K562 (cell line): Measurements from ENCODE around the gene ACR. TPM values are rescaled to one million over a fixed set of nuclear protein-coding genes. Genes with fewer than 3 reads are reported as not detected.

Experiments
- ATAC-seq: fragments of 200-7000 bp; cut with Tn5 transposase; 3 replicates; pipeline ENCODE4 v1.9.1; 2020; ENCODE audit warnings: moderate library complexity
- BruUV-seq: library from RNA; stranded (reverse); fragments of 400-500 nt; replicated peaks from 2 replicates; lab custom pipeline; 2021; lab: Mats Ljungman, UMichigan
- CTCF ChIA-PET: fragments of 300-600 bp; formaldehyde crosslinking; extraction: SDS; loops from one replicate; lab custom pipeline; 2021; ENCODE audit warnings: low intra/inter-chr PET ratio; lab: Yijun Ruan, JAX
- POLR2A ChIA-PET: fragments of 300-600, 350-650 bp; sonication (Branson Sonifier 250); formaldehyde crosslinking; extraction: SDS; loops from one replicate; lab custom pipeline; 2021; ENCODE audit warnings: antibody characterized with exemption, inconsistent platforms; lab: Yijun Ruan, JAX
- DNase-seq, 4 experiments: peaks; one replicate each; pipeline versions ENCODE4 v3.0.0 to v3.0.0-alpha.2; 2011 to 2018; ENCODE audit warnings: low spot score in 3 of 4, mixed read lengths in 3 of 4; ENCODE audit errors: extremely low read depth in 1 of 4
- FAIRE-seq: peaks from 2 replicates; lab custom pipeline; 2011; peaks lifted over from hg19 to GRCh38; lab: Jason Lieb, UNC
- H2AFZ ChIP-seq: 2 replicates; pipeline ENCODE4 v1.6.0; 2011; ENCODE audit warnings: low read depth, low read length, control low read depth, inconsistent platforms
- H3K27ac ChIP-seq: fragments of 200-600 bp; 3 replicates; pipeline ENCODE4 v1.8.0; 2011; ENCODE audit warnings: low read depth, mild to moderate bottlenecking, control low read depth, inconsistent platforms, low read length, moderate library complexity, mixed read lengths; ENCODE audit errors: extremely low read depth
- H3K27me3 ChIP-seq, 2 experiments: fragments of 300-600 bp in 1 of 2; 2 replicates in 1 of 2; 3 replicates in 1 of 2; pipeline versions ENCODE4 v1.6.0 to v1.8.0; 2011; ENCODE audit warnings: inconsistent platforms in 2 of 2, low read length in 2 of 2, mild to moderate bottlenecking in 1 of 2, mixed read lengths in 1 of 2, moderate library complexity in 1 of 2; ENCODE audit not compliant: control insufficient read depth in 2 of 2, insufficient read depth in 2 of 2
- H3K36me3 ChIP-seq: fragments of 300-600 bp; 3 replicates; pipeline ENCODE4 v1.8.0; 2011; ENCODE audit warnings: mild to moderate bottlenecking, low read length, inconsistent platforms; ENCODE audit not compliant: control insufficient read depth, insufficient read depth
- H3K4me1 ChIP-seq, 2 experiments: fragments of 200-600 bp in 1 of 2; replicated peaks in 1 of 2; 2 replicates in 1 of 2; 3 replicates in 1 of 2; pipeline versions ENCODE4 v1.5.1 to v1.8.0; 2011; ENCODE audit warnings: inconsistent platforms in 2 of 2, low read length in 2 of 2, mild to moderate bottlenecking in 1 of 2, mixed read lengths in 1 of 2, moderate library complexity in 1 of 2; ENCODE audit not compliant: control insufficient read depth in 2 of 2, insufficient read depth in 2 of 2
- H3K4me2 ChIP-seq: 2 replicates; pipeline ENCODE4 v1.6.1; 2011; ENCODE audit warnings: low read length, control low read depth, inconsistent platforms, mixed read lengths; ENCODE audit not compliant: insufficient read depth
- H3K4me3 ChIP-seq: fragments of 200-600 bp; sonication (generic), shearing (Covaris generic); 2 replicates; pipeline ENCODE4 v1.5.1; 2016; ENCODE audit warnings: control low read depth, inconsistent platforms
- H3K79me2 ChIP-seq: fragments of 200-600 bp; 3 replicates; pipeline ENCODE4 v1.8.0; 2011; ENCODE audit warnings: low read length, inconsistent platforms; ENCODE audit not compliant: control insufficient read depth, insufficient read depth
- H3K9ac ChIP-seq, 2 experiments: 2 replicates each; pipeline versions ENCODE4 v1.6.0 to v1.6.1; 2011; ENCODE audit warnings: low read depth in 2 of 2, low read length in 2 of 2, control low read depth in 1 of 2, inconsistent platforms in 1 of 2, mild to moderate bottlenecking in 1 of 2, mixed read lengths in 1 of 2; ENCODE audit not compliant: insufficient read depth in 1 of 2
- H3K9me1 ChIP-seq: one replicate; pipeline ENCODE4 v1.6.0; 2011; ENCODE audit warnings: inconsistent platforms, mild to moderate bottlenecking, low read length, moderate library complexity; ENCODE audit not compliant: control insufficient read depth, insufficient read depth
- H3K9me3 ChIP-seq: replicated peaks from 2 replicates; pipeline ENCODE4 v1.5.1; 2011; ENCODE audit warnings: low read depth, low read length, inconsistent platforms; ENCODE audit not compliant: control insufficient read depth, insufficient read depth
- H4K20me1 ChIP-seq: replicated peaks from 2 replicates; pipeline ENCODE4 v1.6.1; 2011; ENCODE audit warnings: low read length, inconsistent platforms, mixed read lengths; ENCODE audit not compliant: control insufficient read depth, insufficient read depth
- DPF2 ChIP-seq: fragments of 450-650 bp; IDR thresholded peaks from 2 replicates; pipeline ENCODE4 v1.6.1; 2016
- E2F3 ChIP-seq: fragments of 250-450 bp; sonication (Bioruptor Pico); IDR thresholded peaks from 2 replicates; pipeline ENCODE4 v1.4.0; 2020; ENCODE audit warnings: mild to moderate bottlenecking
- POLR3G ChIP-seq: IDR thresholded peaks from 2 replicates; pipeline ENCODE4 v1.6.1; 2011; ENCODE audit not compliant: insufficient read length, insufficient replicate concordance; ENCODE audit errors: extremely low read depth
- SIN3B ChIP-seq: fragments of 450-650 bp; IDR thresholded peaks from 2 replicates; pipeline ENCODE4 v1.6.1; 2017; ENCODE audit warnings: low read depth, mild to moderate bottlenecking, moderate library complexity
- ZNF263 ChIP-seq: sonication (generic); formaldehyde crosslinking; IDR thresholded peaks from 2 replicates; pipeline ENCODE4 v1.8.0; 2022; ENCODE audit warnings: mild to moderate bottlenecking, missing genetic modification reagents, borderline replicate concordance
- ZNF75A ChIP-seq: fragments of 450-650 bp; formaldehyde crosslinking; IDR thresholded peaks from 2 replicates; pipeline ENCODE4 v1.4.0; 2020; ENCODE audit warnings: mild to moderate bottlenecking
- WGBS: fragments of 100-300 bp; shearing (Covaris generic); methylation state at CpG from one replicate; pipeline ENCODE4 v1.1.6; 2016; ENCODE audit warnings: low coverage, mixed read lengths; ENCODE audit not compliant: insufficient coverage; ENCODE audit errors: missing lambda C conversion rate; 5-methylcytosine and 5-hydroxymethylcytosine counted together
- in situ Hi-C: fragments of 300-500 bp; cut with MboI; formaldehyde crosslinking; loops from 4 replicates; pipeline ENCODE4 v1.15.0; 2018; ENCODE audit warnings: inconsistent platforms, mixed read lengths
- intact Hi-C: fragments of 100-400 bp; cut with micrococcal nuclease; formaldehyde crosslinking; loops from 2 replicates; pipeline ENCODE4 v1.14.2; 2022
- polyA plus RNA-seq, 8 experiments: library from polyadenylated mRNA; depleted of rRNA in 4 of 8; stranded (reverse) in 5 of 8; unstranded in 3 of 8; fragments of >200 nt; fragmentation: Nextera tagmentation in 2 of 8; fragmentation: Illumina TruSeq in 1 of 8; extraction: Ambion mirVana in 2 of 8; extraction: Trizol in 1 of 8; gene quantifications; 2 replicates each; pipeline versions ENCODE4 v1.2.1 to v1.2.3, GENCODE V29; 2011 to 2014; ENCODE audit warnings: inconsistent platforms in 1 of 8, missing spikeins in 1 of 8
- total RNA-seq, 7 experiments: library from RNA; depleted of rRNA in 6 of 7; stranded (reverse); fragments of >200 nt in 6 of 7; fragmentation: Illumina TruSeq in 2 of 7; extraction: Trizol in 2 of 7; gene quantifications; 2 replicates each; pipeline versions ENCODE4 v1.2.1 to v1.2.3, GENCODE V29; 2011 to 2021; ENCODE audit warnings: low replicate concordance in 1 of 7
- TF ChIP-seq, protein P1 (sequence below): fragments of 450-650 bp; IDR thresholded peaks from 2 replicates; pipeline ENCODE4 v1.6.1; 2016; ENCODE audit warnings: low read depth, mild to moderate bottlenecking, moderate library complexity

Gene ACR
- total and polyA plus RNA-seq, 9 of the 15 experiments (the other 6 are each of a cell fraction or from before 2014, with no cell fraction given): not detected

DNA sequence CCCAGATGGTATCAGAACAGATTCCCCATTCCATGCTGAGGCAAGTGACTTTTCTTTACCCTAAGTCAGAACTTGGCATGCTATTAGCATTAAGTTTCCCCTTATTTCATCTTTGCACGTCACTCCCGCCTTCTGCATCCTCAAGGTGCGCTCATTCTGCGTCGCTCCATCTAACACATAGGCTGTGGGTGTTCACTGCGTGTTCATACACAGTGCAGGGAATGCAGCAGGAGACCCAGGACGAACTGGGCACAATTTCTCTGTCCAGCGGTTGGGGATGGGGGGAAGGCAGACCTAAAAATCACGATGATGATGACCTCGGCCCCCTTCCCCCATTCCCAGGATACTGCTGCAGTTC, 19.7 kb upstream of the ACR start:
- Histone ChIP-seq H3K4me2 (no peak overlapping the region), H4K20me1 (0 out of 2 replicates have a peak, but pooled peaks cover 5% of the 10 kb centered on the region), H3K9ac (no peak overlapping the region), H2AFZ (no peak overlapping the region), H3K79me2 (no peaks in the 10 kb centered on the region), H3K36me3 (no peaks in the 10 kb centered on the region), H3K27ac (no peak overlapping the region), H3K9me3 (no peaks in the 10 kb centered on the region), H3K9me1 (no peaks in the 10 kb centered on the region), H3K27me3 (peaks cover 13 to 74% of the 10 kb centered on the region in 2 experiments; a peak in 3 of 5 replicates), H3K4me1 (peaks cover 0 to 3% of the 10 kb centered on the region in 2 experiments; a peak in 1 of 5 replicates), H3K4me3 (no peak overlapping the region)
- BruUV-seq: no TSS peak
- ChIA-PET CTCF (no interaction called here), POLR2A (no interaction called here)
- FAIRE-seq (no peak), ATAC-seq (no peak), DNase-seq (no peak)
- in situ Hi-C loops (no loop called here), intact Hi-C loops (no loop called here)
- WGBS: 0% methylated on average over 9 of the region's 10 CpGs
- TF ChIP-seq, protein P1, sequence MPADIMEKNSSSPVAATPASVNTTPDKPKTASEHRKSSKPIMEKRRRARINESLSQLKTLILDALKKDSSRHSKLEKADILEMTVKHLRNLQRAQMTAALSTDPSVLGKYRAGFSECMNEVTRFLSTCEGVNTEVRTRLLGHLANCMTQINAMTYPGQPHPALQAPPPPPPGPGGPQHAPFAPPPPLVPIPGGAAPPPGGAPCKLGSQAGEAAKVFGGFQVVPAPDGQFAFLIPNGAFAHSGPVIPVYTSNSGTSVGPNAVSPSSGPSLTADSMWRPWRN: no peak
- TF ChIP-seq DPF2: no peak
- TF ChIP-seq ZNF75A (CRISPR knock-in tag): no peak
- no peak for TF ChIP-seq E2F3 (CRISPR knock-in tag)
- no peak for TF ChIP-seq POLR3G
- TF ChIP-seq ZNF263 (CRISPR knock-in tag): no peak
- TF ChIP-seq SIN3B: no peak
